HT1080 (cell line): Measurements from ENCODE around the gene KCTD16. TPM values are rescaled to one million over a fixed set of nuclear protein-coding genes. Genes with fewer than 3 reads are reported as not detected.

Experiments
- DNase-seq: peaks from one replicate; pipeline ENCODE4 v3.0.0-alpha.2; 2015; ENCODE audit warnings: low read depth
- small RNA-seq: library from RNA; depleted of rRNA; stranded (forward); fragments of <200 nt; gene quantifications from one replicate; pipeline ENCODE3, GENCODE V24; 2014
- total RNA-seq: library from RNA; depleted of rRNA; stranded (reverse); fragments of >200 nt; shearing (Covaris generic); gene quantifications from 2 replicates; pipeline ENCODE4 v1.2.3, GENCODE V29; 2014; rRNA removed

The KCTD16 gene
- total RNA-seq, 1 experiment from 2014 or later, result not detected

- no peak for DNase-seq
These were observed 341.0 kb downstream of the KCTD16 start for GRCh38 chr5:144511580-144512072.

DNA sequence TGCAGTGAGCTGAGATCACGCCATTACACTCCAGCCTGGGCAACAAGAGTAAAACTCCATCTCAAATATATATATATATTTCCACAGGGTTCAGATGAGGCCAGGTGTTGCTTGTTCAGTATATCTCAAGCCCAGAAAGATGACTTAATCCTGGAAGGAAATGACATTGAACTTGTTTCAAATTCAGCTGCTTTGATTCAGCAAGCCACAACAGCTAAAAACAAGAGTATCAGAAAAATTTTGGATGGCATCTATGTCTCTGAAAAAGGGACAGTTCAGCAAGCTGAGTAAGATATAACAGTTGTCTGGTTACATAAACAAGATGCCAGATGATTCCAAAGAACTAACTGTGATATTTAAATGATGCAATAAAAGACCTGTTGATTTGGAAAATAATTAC is 352.0 kb downstream of the KCTD16 start:
- no peak for DNase-seq

- DNase-seq, result no peak
These were observed 354.3 kb downstream of the KCTD16 start for GRCh38 chr5:144525000-144525399.

DNA sequence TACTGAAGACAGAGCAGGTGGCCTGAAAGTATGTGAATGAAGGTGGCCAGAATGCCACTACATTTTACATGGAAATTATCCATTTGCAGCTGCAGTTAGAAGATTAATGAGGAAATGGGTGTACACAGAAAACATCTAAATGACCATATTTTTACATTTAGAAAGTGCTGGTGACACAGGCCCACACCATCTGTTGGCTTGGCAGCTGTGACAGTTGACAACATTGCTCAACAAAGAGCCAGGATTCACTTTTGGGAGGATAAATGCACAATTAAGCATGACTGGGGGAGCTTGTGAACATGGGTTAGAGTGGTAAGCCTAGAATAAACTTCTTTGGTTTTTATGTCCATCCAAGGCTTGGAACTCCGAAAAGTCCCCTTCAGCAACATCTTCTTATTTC is 360.5 kb downstream of the KCTD16 start:
- no peak for DNase-seq

Small RNAs within 50 kb of the gene (small RNA-seq; reads per million reads assigned to genes)
- not detected for gene CKS1BP5
- gene RN7SL87P, result not detected

Other genes with a start within 250 kb of the KCTD16 start
- gene YIPF5, start 214 bp upstream of the KCTD16 start, total RNA-seq, result 28.9 and 43.0 TPM in 2 replicates